Prostate gland (tissue), 2 donors: ENCODE measurements around the gene GOLGA5. TPM values are rescaled to one million over a fixed set of nuclear protein-coding genes. Genes with fewer than 3 reads are reported as not detected.

Experiments used
- DNase-seq: peaks from one replicate; pipeline ENCODE4 v3.0.0-alpha.2; 2019; ENCODE audit warnings: low spot score
- H3K27ac ChIP-seq, 2 donors: fragments of 200-600 bp; sonication (generic); 2 replicates each; pipeline ENCODE4 v1.5.1; 2017 to 2019
- H3K27me3 ChIP-seq: fragments of 200-600 bp; sonication (generic); replicated peaks from 2 replicates; pipeline ENCODE4 v1.5.1; 2019; ENCODE audit not compliant: insufficient read depth
- H3K36me3 ChIP-seq, 2 donors: fragments of 200-600 bp; sonication (generic); 1 replicate in 1 of 2; 2 replicates in 1 of 2; pipeline versions ENCODE4 v1.5.1 to v1.8.1; 2017 to 2019
- H3K4me1 ChIP-seq: fragments of 200-600 bp; sonication (generic); replicated peaks from 2 replicates; pipeline ENCODE4 v1.5.1; 2019
- H3K4me3 ChIP-seq, 2 donors: fragments of 200-600 bp; sonication (generic); 2 replicates each; pipeline ENCODE4 v1.5.1; 2017 to 2019
- H3K9me3 ChIP-seq: fragments of 200-600 bp; sonication (generic); 2 replicates; pipeline ENCODE4 v1.5.1; 2017
- POLR2A ChIP-seq: fragments of 450-650 bp; IDR thresholded peaks from one replicate; pipeline ENCODE4 v1.6.1; 2016; ENCODE audit warnings: antibody characterized with exemption, mild to moderate bottlenecking
- POLR2AphosphoS5 ChIP-seq: sonication (generic); formaldehyde crosslinking; IDR thresholded peaks from one replicate; pipeline ENCODE4 v1.6.1; 2017; ENCODE audit warnings: antibody characterized with exemption
- WGBS: methylation state at CpG from one replicate; pipeline ENCODE4 v1.1.5; 2018; 5-methylcytosine and 5-hydroxymethylcytosine counted together
- intact Hi-C: fragments of 100-400 bp; cut with DNase I; formaldehyde crosslinking; loops from one replicate; pipeline ENCODE4 v1.14.2; 2022
- total RNA-seq, 2 donors: library from RNA; depleted of rRNA; stranded (reverse); fragments of >200 nt; gene quantifications; one replicate each; pipeline ENCODE4 v1.1.0, GENCODE V29; 2016
- TF ChIP-seq, protein P1 (sequence below), 4 experiments: fragments of 200-600 bp in 2 of 4; fragments of 450-650 bp in 2 of 4; sonication (generic) in 2 of 4; IDR thresholded peaks; 1 replicate in 3 of 4; 2 replicates in 1 of 4; pipeline ENCODE4 v1.5.1; 2016 to 2019; ENCODE audit warnings: antibody characterized with exemption in 4 of 4, mild to moderate bottlenecking in 2 of 4, moderate library complexity in 2 of 4

Gene GOLGA5
- total RNA-seq, 2 donors from 2014 or later, result 63.5 to 69.5 TPM

GRCh38 chr14:92780444-92781232 lies 13.5 kb upstream of the GOLGA5 start:
- H3K36me3 ChIP-seq, result no peaks in the 10 kb centered on the region
- intact Hi-C loops, result loop anchor here (5.0 to 10.0 kb wide), 2 partner anchors 68 to 656 kb away; partner anchors contain the start of genes CPSF2 and NDUFB1
- H3K9me3 ChIP-seq, result no peaks in the 10 kb centered on the region
- DNase-seq, result no peak
- 82% methylated on average over 7 of the region's 7 CpGs for WGBS
- H3K4me3 ChIP-seq, result no peak overlapping the region
- no peaks in the 10 kb centered on the region for H3K4me1 ChIP-seq
- TF ChIP-seq POLR2AphosphoS5 (no peak), POLR2A (no peak)
- TF ChIP-seq, protein P1, sequence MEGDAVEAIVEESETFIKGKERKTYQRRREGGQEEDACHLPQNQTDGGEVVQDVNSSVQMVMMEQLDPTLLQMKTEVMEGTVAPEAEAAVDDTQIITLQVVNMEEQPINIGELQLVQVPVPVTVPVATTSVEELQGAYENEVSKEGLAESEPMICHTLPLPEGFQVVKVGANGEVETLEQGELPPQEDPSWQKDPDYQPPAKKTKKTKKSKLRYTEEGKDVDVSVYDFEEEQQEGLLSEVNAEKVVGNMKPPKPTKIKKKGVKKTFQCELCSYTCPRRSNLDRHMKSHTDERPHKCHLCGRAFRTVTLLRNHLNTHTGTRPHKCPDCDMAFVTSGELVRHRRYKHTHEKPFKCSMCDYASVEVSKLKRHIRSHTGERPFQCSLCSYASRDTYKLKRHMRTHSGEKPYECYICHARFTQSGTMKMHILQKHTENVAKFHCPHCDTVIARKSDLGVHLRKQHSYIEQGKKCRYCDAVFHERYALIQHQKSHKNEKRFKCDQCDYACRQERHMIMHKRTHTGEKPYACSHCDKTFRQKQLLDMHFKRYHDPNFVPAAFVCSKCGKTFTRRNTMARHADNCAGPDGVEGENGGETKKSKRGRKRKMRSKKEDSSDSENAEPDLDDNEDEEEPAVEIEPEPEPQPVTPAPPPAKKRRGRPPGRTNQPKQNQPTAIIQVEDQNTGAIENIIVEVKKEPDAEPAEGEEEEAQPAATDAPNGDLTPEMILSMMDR (IDR thresholded peaks at IDR 0.05), result no peak
- H3K27me3 ChIP-seq, result no peaks in the 10 kb centered on the region
- H3K27ac ChIP-seq, result no peak overlapping the region

GRCh38 chr14:92781350-92781749 lies 12.8 kb upstream of the GOLGA5 start:
- no peaks in the 10 kb centered on the region for H3K36me3 ChIP-seq
- no peaks in the 10 kb centered on the region for H3K27me3 ChIP-seq
- intact Hi-C loops, result loop anchor here (5.0 to 10.0 kb wide), 2 partner anchors 69 to 657 kb away; partner anchors contain the start of genes CPSF2 and NDUFB1
- H3K9me3 ChIP-seq, result no peaks in the 10 kb centered on the region
- no peaks in the 10 kb centered on the region for H3K4me1 ChIP-seq
- 84% methylated on average over 3 of the region's 3 CpGs for WGBS
- no peak overlapping the region for H3K27ac ChIP-seq
- no peak overlapping the region for H3K4me3 ChIP-seq
- DNase-seq, result no peak
- TF ChIP-seq, protein P1 (IDR thresholded peaks at IDR 0.05), result no peak
- TF ChIP-seq POLR2A, result no peak
- TF ChIP-seq POLR2AphosphoS5, result no peak

DNA sequence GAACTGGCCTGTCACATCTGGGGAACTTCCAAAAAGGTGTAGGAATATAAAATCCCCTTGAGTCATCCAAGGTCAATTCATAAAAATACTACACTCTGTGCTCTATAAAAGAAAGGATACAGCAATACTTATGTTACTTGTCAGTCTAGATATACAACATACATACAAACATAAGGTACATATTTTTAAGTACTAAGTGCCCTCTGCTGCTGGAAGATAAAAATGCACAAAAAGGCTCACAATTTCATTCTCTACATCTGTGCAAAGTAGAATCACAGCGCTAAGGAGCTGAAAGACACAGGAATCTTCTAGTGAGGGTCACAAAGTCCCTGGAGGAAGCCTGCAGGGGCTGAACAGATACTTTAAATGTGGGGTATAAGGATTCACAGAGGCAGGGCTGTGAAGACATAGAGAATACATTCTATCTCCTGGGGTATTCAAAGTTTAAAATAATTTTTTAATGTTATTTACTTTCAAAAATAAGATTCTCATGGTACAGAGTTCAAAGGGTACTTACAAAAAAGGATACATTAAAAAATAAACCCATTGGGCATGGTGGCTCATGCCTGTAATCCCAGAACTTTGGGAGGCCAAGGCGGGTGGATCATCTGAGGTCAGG lies 10.2 kb upstream of the GOLGA5 start:
- 48% methylated on average over 2 of the region's 2 CpGs for WGBS
- peak; percentile 54 for DNase-seq

GRCh38 chr14:92785667-92786426 lies 8.3 kb upstream of the GOLGA5 start:
- no peaks in the 10 kb centered on the region for H3K9me3 ChIP-seq
- H3K27me3 ChIP-seq, result no peaks in the 10 kb centered on the region
- DNase-seq, result no peak
- H3K4me1 ChIP-seq, result no peaks in the 10 kb centered on the region
- TF ChIP-seq, protein P1 (IDR thresholded peaks at IDR 0.05), result no peak
- TF ChIP-seq POLR2A (no peak), POLR2AphosphoS5 (no peak)
- WGBS, result 70% methylated on average over 6 of the region's 6 CpGs
- no peak overlapping the region for H3K4me3 ChIP-seq
- H3K27ac ChIP-seq, result no peak overlapping the region
- intact Hi-C loops, result loop anchor here (2.0 to 10.0 kb wide), 2 partner anchors 99 to 661 kb away; partner anchors contain the start of genes CPSF2 and NDUFB1
- no peaks in the 10 kb centered on the region for H3K36me3 ChIP-seq

More for the DNA sequence above, 10.2 kb upstream of the GOLGA5 start:
- H3K4me1 ChIP-seq, result no peaks in the 10 kb centered on the region
- no peaks in the 10 kb centered on the region for H3K27me3 ChIP-seq
- H3K27ac ChIP-seq, result peak overlapping the region in 1 of 2 donors; percentile 57
- intact Hi-C loops, result loop anchor here (2.0 to 10.0 kb wide), 3 partner anchors 72 to 659 kb away; partner anchors contain the start of genes CPSF2 and NDUFB1
- no peak for TF ChIP-seq POLR2A
- TF ChIP-seq POLR2AphosphoS5, result peak; percentile 76
- TF ChIP-seq, protein P1 (IDR thresholded peaks at IDR 0.05), result peak in 3 of 4 experiments; percentile 76 to 86 (median 80)
- no peaks in the 10 kb centered on the region for H3K36me3 ChIP-seq
- no peaks in the 10 kb centered on the region for H3K9me3 ChIP-seq
- H3K4me3 ChIP-seq, result no peak overlapping the region
